Measurements from ENCODE around the gene SGIP1. TPM values are rescaled to one million over a fixed set of nuclear protein-coding genes. Genes with fewer than 3 reads are reported as not detected.

The SGIP1 gene, protein sequence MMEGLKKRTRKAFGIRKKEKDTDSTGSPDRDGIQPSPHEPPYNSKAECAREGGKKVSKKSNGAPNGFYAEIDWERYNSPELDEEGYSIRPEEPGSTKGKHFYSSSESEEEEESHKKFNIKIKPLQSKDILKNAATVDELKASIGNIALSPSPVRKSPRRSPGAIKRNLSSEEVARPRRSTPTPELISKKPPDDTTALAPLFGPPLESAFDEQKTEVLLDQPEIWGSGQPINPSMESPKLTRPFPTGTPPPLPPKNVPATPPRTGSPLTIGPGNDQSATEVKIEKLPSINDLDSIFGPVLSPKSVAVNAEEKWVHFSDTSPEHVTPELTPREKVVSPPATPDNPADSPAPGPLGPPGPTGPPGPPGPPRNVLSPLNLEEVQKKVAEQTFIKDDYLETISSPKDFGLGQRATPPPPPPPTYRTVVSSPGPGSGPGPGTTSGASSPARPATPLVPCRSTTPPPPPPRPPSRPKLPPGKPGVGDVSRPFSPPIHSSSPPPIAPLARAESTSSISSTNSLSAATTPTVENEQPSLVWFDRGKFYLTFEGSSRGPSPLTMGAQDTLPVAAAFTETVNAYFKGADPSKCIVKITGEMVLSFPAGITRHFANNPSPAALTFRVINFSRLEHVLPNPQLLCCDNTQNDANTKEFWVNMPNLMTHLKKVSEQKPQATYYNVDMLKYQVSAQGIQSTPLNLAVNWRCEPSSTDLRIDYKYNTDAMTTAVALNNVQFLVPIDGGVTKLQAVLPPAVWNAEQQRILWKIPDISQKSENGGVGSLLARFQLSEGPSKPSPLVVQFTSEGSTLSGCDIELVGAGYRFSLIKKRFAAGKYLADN
- 1 to 10 TPM; 3.1 to 6.6 (median 3.5) TPM for total RNA-seq

DNA sequence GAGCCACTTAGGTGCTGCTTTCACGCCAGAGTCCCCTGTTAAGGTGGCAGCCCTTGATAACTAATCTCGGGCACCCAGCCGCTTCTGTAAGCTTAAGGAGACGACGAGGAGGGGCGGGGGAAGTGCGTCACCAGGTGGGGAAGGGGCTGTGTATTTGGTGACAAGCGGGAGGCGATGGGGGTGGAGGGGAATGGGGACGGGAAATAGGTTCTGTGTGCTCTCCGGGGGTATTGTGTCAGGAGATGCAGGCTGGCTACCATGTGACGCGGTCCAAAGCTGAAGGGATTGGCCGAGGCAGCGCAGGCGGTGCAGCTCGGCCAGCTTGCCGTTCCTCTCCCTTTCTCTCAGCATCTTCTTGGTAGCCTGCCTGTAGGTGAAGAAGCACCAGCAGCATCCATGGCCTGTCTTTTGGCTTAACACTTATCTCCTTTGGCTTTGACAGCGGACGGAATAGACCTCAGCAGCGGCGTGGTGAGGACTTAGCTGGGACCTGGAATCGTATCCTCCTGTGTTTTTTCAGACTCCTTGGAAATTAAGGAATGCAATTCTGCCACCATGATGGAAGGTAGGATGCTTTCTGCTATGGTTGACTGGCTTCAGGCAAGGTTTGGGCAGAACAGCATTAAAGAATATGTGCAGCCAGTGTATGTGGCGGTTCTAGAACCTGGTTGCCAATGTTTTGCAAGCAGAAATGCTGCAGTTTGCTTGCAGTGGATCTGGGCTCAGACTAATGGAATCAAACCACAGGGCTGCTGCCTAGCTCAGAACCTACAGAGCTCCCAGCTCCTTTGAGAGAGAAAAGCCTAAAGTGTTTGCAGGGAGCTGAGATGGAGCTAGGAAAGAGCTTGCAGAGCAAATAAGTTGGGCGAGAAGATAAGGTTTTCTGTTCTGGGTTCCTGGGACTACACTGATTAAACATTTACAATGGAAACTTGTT lies at the start of gene SGIP1:
SGIP1 (plus strand) TSS at position 350 of the 937 bp plus-strand sequence; CDS start at position 556, 206 bp downstream.
- H3K27me3 ChIP-seq = no peaks in the 10 kb centered on the region
- TF ChIP-seq POLR2A (IDR thresholded peaks at IDR 0.05) = no peak
- TF ChIP-seq POLR2AphosphoS5 (IDR thresholded peaks at IDR 0.05) = peak in 1 of 3 donors; percentile 29
- no peaks in the 10 kb centered on the region for H3K36me3 ChIP-seq
- H3K4me1 ChIP-seq = no peaks in the 10 kb centered on the region
- H3K27ac ChIP-seq = peak within 1 kb of the TSS; percentile 62 to 65
- intact Hi-C loops (cut with DNase I; ENCODE audit: low total_unique reads) = no loop called here
- H3K9me3 ChIP-seq = no peaks in the 10 kb centered on the region
- peak within 1 kb of the TSS; percentile 41 to 64 (median 56) for H3K4me3 ChIP-seq
- peak in 1 of 2 donors; percentile 42 for DNase-seq (ENCODE audit: low spot score in 2 of 2)

DNA sequence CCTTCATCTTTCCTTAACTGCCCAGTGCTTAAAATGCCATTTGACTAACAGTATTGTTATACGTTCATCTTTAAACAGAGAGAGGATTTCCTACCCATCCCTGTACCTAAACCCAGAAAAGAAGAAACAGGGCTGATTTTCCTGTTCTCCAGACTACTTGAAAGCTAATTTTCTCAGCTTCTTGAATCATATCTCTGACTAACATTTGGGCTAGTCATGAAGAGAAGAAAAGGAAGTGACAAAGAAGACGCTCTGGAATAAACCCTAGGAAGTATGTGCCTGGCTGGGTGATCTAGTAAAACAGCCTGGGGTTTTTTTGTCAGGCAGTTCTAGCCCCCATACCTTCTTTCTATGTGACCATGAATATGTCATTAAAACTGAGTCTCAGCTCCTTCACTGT lies 44.8 kb upstream of the SGIP1 start:
- Histone ChIP-seq H3K4me1 (no peaks in the 10 kb centered on the region), H3K27me3 (no peaks in the 10 kb centered on the region), H3K9me3 (no peaks in the 10 kb centered on the region), H3K36me3 (no peaks in the 10 kb centered on the region), H3K27ac (no peak overlapping the region), H3K4me3 (no peak overlapping the region)
- intact Hi-C loops (cut with DNase I; ENCODE audit: low total_unique reads) = no loop called here
- TF ChIP-seq, protein P1, sequence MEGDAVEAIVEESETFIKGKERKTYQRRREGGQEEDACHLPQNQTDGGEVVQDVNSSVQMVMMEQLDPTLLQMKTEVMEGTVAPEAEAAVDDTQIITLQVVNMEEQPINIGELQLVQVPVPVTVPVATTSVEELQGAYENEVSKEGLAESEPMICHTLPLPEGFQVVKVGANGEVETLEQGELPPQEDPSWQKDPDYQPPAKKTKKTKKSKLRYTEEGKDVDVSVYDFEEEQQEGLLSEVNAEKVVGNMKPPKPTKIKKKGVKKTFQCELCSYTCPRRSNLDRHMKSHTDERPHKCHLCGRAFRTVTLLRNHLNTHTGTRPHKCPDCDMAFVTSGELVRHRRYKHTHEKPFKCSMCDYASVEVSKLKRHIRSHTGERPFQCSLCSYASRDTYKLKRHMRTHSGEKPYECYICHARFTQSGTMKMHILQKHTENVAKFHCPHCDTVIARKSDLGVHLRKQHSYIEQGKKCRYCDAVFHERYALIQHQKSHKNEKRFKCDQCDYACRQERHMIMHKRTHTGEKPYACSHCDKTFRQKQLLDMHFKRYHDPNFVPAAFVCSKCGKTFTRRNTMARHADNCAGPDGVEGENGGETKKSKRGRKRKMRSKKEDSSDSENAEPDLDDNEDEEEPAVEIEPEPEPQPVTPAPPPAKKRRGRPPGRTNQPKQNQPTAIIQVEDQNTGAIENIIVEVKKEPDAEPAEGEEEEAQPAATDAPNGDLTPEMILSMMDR (IDR thresholded peaks at IDR 0.05) = no peak
- no peak for TF ChIP-seq POLR2AphosphoS5 (IDR thresholded peaks at IDR 0.05)
- TF ChIP-seq POLR2A (IDR thresholded peaks at IDR 0.05) = no peak
- DNase-seq (ENCODE audit: low spot score in 2 of 2) = no peak

DNA sequence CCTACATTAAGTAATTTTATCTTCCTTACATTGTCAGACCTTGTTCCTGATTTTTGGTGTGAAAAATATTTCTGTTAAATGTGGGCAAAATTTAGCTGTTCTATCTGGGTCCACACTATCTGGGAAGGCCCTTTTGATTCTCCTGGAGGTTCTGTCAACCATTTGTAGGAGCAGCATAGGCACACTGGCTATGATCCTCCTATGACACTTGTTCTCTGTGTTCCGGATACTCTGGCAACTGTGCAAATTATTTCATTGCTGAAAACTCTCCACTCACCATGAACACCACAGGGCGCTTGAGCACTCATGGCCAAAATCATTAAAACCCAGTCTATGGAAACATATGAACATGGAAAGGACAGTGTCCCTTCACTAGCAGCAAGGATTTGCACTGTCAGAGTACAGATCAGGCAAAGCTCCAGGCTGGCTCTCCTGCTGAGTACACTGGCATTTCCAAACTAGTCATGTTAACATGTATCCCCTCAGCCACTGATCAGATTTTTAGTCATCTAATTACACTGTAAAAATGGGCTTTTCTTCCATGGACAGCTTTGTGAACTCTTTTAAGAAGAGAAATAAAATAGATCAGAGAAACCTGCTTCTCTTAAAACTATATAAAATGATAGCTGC lies 43.9 kb upstream of the SGIP1 start:
- TF ChIP-seq POLR2A (IDR thresholded peaks at IDR 0.05) (no peak), POLR2AphosphoS5 (IDR thresholded peaks at IDR 0.05) (no peak)
- TF ChIP-seq, protein P1 (IDR thresholded peaks at IDR 0.05) = no peak
- Histone ChIP-seq H3K4me1 (no peaks in the 10 kb centered on the region), H3K36me3 (no peaks in the 10 kb centered on the region), H3K4me3 (no peak overlapping the region), H3K27me3 (no peaks in the 10 kb centered on the region), H3K9me3 (no peaks in the 10 kb centered on the region), H3K27ac (no peak overlapping the region)
- DNase-seq (ENCODE audit: low spot score in 2 of 2) = no peak
- intact Hi-C loops (cut with DNase I; ENCODE audit: low total_unique reads) = no loop called here

DNA sequence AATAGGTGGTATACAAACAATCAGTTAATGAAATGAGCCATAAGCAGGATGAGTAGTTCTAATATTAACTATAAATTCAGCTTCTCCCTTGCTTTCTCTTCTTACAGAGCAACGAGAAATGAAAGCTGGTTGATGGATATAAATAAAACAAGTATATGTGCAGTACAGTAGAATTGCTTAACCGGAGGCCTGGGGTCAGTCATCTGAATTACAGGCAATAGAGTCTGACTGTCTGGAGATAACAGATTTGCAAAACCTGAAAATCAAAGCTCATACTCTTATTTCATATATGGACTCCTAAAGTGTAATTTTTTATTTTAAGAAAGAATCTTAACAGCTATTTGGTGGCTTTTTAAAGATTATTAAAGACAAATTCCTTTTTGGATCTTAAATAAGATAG lies 43.1 kb upstream of the SGIP1 start:
- TF ChIP-seq, protein P1 (IDR thresholded peaks at IDR 0.05) = no peak
- no peak for TF ChIP-seq POLR2A (IDR thresholded peaks at IDR 0.05)
- no peak for TF ChIP-seq POLR2AphosphoS5 (IDR thresholded peaks at IDR 0.05)
- DNase-seq (ENCODE audit: low spot score in 2 of 2) = no peak
- Histone ChIP-seq H3K4me3 (no peak overlapping the region), H3K4me1 (no peaks in the 10 kb centered on the region), H3K36me3 (no peaks in the 10 kb centered on the region), H3K27ac (no peak overlapping the region), H3K9me3 (no peaks in the 10 kb centered on the region), H3K27me3 (no peaks in the 10 kb centered on the region)
- intact Hi-C loops (cut with DNase I; ENCODE audit: low total_unique reads) = no loop called here

DNA sequence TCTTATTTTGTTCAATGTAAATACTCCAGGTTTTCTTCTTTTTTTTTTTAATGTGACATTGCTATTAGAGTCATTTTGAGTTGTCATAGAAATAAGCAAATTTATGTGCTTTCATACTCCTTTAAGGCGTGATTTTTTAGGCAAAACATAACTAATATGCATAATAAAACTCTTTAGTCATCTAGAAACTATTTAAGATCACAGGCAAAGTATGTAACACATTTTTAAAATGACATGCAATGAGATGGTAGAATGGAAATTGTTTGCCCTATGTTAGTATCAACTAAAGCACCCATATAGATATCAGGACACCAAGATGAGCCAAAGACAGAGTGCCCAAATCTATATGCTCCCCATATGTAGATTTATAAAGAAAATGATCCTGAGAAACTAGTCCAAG lies 41.5 kb upstream of the SGIP1 start:
- no peaks in the 10 kb centered on the region for H3K9me3 ChIP-seq
- no peak for DNase-seq (ENCODE audit: low spot score in 2 of 2)

More for the DNA sequence above, 41.5 kb upstream of the SGIP1 start:
- no peaks in the 10 kb centered on the region for H3K36me3 ChIP-seq
- H3K4me1 ChIP-seq = no peaks in the 10 kb centered on the region
- H3K4me3 ChIP-seq = no peak overlapping the region
- no peak overlapping the region for H3K27ac ChIP-seq
- H3K27me3 ChIP-seq = no peaks in the 10 kb centered on the region
- TF ChIP-seq, protein P1 (IDR thresholded peaks at IDR 0.05) = no peak
- TF ChIP-seq POLR2AphosphoS5 (IDR thresholded peaks at IDR 0.05) = no peak
- no peak for TF ChIP-seq POLR2A (IDR thresholded peaks at IDR 0.05)
- intact Hi-C loops (cut with DNase I; ENCODE audit: low total_unique reads) = no loop called here
